Neural progenitor cell (in vitro differentiated cells): ENCODE data around the gene ESR2. TPM values are rescaled to one million over a fixed set of nuclear protein-coding genes. Genes with fewer than 3 reads are reported as not detected.

Experiments used
- DNase-seq: peaks from one replicate; pipeline ENCODE4 v3.0.0-alpha.2; 2016; ENCODE audit warnings: low spot score
- H2AFZ ChIP-seq: fragments of 200-600 bp; sonication (generic); replicated peaks from 2 replicates; pipeline ENCODE4 v1.6.1; 2016; ENCODE audit warnings: antibody characterized with exemption
- H3F3A ChIP-seq: fragments of 200-600 bp; sonication (generic); 2 replicates; pipeline ENCODE4 v1.6.1; 2016; ENCODE audit warnings: antibody characterized with exemption, low read depth
- H3K27ac ChIP-seq: fragments of 200-600 bp; sonication (generic); 2 replicates; pipeline ENCODE4 v1.5.1; 2016; ENCODE audit warnings: mild to moderate bottlenecking
- H3K27me3 ChIP-seq: fragments of 200-600 bp; sonication (generic); 2 replicates; pipeline ENCODE4 v1.6.1; 2016; ENCODE audit warnings: mild to moderate bottlenecking, moderate library complexity
- H3K36me3 ChIP-seq: fragments of 200-600 bp; sonication (generic); 2 replicates; pipeline ENCODE4 v1.5.1; 2016
- H3K4me1 ChIP-seq: fragments of 200-600 bp; sonication (generic); 2 replicates; pipeline ENCODE4 v1.6.1; 2016; ENCODE audit warnings: mixed run types
- H3K4me2 ChIP-seq: fragments of 200-600 bp; sonication (generic); 2 replicates; pipeline ENCODE4 v1.6.1; 2016
- H3K4me3 ChIP-seq: fragments of 200-600 bp; sonication (generic); 2 replicates; pipeline ENCODE4 v1.5.1; 2016
- H3K79me2 ChIP-seq: fragments of 200-600 bp; sonication (generic); 2 replicates; pipeline ENCODE4 v1.6.1; 2016; ENCODE audit warnings: low read depth
- H3K9ac ChIP-seq: fragments of 200-600 bp; sonication (generic); 2 replicates; pipeline ENCODE4 v1.6.1; 2016
- H3K9me3 ChIP-seq: fragments of 200-600 bp; sonication (generic); 2 replicates; pipeline ENCODE4 v1.5.1; 2016; ENCODE audit warnings: low read depth
- H4K20me1 ChIP-seq: fragments of 200-600 bp; sonication (generic); 2 replicates; pipeline ENCODE4 v1.6.1; 2016; ENCODE audit warnings: low read depth
- H3K27ac Mint-ChIP-seq: 3 replicates; pipeline ENCODE4 v1.8.0; 2021; ENCODE audit warnings: mixed read lengths
- H3K27me3 Mint-ChIP-seq: 2 replicates; pipeline ENCODE4 v1.8.0; 2022; ENCODE audit warnings: low read depth, mild to moderate bottlenecking, inconsistent platforms, moderate library complexity, mixed read lengths; ENCODE audit not compliant: insufficient read depth
- H3K36me3 Mint-ChIP-seq: 3 replicates; pipeline ENCODE4 v1.8.0; 2021; ENCODE audit warnings: mixed read lengths
- H3K4me1 Mint-ChIP-seq: 3 replicates; pipeline ENCODE4 v1.8.0; 2021; ENCODE audit warnings: mixed read lengths
- H3K4me3 Mint-ChIP-seq: 3 replicates; pipeline ENCODE4 v1.8.0; 2021; ENCODE audit warnings: mild to moderate bottlenecking, moderate library complexity, mixed read lengths
- H3K9me3 Mint-ChIP-seq: 3 replicates; pipeline ENCODE4 v1.8.0; 2020; ENCODE audit warnings: mixed read lengths
- CTCF ChIP-seq: fragments of 200-600 bp; sonication (generic); IDR thresholded peaks from 2 replicates; pipeline ENCODE4 v1.5.1; 2017; ENCODE audit warnings: antibody characterized with exemption, mild to moderate bottlenecking
- EZH2 ChIP-seq: fragments of 200-600 bp; sonication (generic); IDR thresholded peaks from 2 replicates; pipeline ENCODE4 v1.6.1; 2017; ENCODE audit warnings: antibody characterized with exemption, mild to moderate bottlenecking, moderate library complexity
- EZH2phosphoT487 ChIP-seq: fragments of 200-600 bp; sonication (generic); IDR thresholded peaks from 2 replicates; pipeline ENCODE4 v1.6.1; 2017; ENCODE audit warnings: antibody characterized with exemption
- total RNA-seq: library from RNA; depleted of rRNA; stranded (reverse); fragments of >200 nt; gene quantifications from 2 replicates; pipeline ENCODE4 v1.2.3, GENCODE V29; 2015; ENCODE audit warnings: low replicate concordance

The ESR2 gene
- total RNA-seq, 1 donor from 2014 or later, result 0.21 TPM

DNA sequence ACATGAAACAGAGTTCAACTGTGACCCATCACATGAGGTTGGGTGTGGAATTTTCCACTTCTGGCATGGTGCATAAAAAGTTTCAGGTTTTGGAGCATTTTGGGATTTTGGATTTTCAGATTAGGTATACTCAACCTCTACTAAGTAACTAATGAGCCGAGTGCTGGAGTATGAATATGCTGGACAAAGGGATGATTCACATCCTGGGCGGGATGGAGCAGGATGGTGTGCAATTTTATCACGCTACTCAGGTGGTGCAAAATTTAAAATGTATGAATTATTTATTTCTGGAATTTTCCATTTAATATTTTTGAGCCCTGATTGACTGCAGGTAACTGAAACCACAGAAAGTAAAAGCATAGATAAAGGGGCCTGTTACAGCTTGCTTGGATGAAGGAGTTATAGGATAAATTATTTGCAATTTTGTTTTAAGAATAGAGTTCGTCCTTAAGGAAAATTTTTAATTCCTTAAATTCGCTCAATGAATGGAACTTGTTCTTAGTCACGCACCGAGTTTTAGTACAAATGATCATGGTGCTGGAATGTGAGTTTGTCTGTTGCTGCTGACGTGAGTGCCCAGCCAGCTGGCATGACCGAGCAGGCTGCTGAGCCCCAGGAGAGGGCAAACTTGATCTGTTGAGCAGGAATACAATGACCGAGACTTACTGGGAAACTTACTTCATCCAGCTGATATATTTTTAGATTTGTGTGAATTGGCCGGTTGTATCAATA lies 176.3 kb downstream of the ESR2 start:
- Mint-ChIP-seq H3K27me3 (no peaks in the 10 kb centered on the region), H3K4me3 (no peak overlapping the region), H3K9me3 (no peaks in the 10 kb centered on the region), H3K27ac (peak overlapping the region; percentile 11), H3K4me1 (no peaks in the 10 kb centered on the region), H3K36me3 (peaks cover 12% of the 10 kb centered on the region)
- Histone ChIP-seq H3K9ac (no peak overlapping the region), H3K4me2 (no peak overlapping the region), H3K27me3 (no peaks in the 10 kb centered on the region), H4K20me1 (no peaks in the 10 kb centered on the region), H3K27ac (no peak overlapping the region), H3K79me2 (no peaks in the 10 kb centered on the region), H3F3A (no peaks in the 10 kb centered on the region), H3K4me1 (no peaks in the 10 kb centered on the region), H2AFZ (no peak overlapping the region), H3K4me3 (no peak overlapping the region), H3K9me3 (no peaks in the 10 kb centered on the region), H3K36me3 (peaks cover 7% of the 10 kb centered on the region)
- no peak for DNase-seq
- TF ChIP-seq CTCF (no peak), EZH2 (no peak), EZH2phosphoT487 (no peak)

DNA sequence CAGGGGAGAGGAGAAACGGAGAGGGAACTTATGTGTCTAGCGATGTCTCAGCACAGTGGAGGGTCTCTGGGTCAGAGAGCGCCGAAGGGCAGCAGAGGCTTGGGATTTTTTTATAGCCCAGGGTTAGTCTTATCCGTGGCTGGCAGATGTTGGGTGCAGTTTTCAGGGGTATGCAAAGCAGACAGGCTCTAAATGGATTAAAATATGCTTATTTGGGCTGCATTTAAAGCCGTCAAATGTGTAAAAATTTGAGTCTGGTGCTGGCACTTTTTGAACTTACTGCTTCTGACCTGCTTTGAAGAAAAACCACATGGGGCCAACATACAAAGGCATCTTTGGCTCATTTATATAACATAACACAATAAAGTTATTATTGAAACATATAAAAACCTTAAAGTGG lies 178.8 kb downstream of the ESR2 start:
- no peak overlapping the region for H2AFZ ChIP-seq
- H3K36me3 ChIP-seq, result peaks cover 7% of the 10 kb centered on the region
- Mint-ChIP-seq H3K27me3 (no peaks in the 10 kb centered on the region), H3K27ac (no peak overlapping the region), H3K9me3 (no peaks in the 10 kb centered on the region), H3K4me3 (no peak overlapping the region), H3K36me3 (peaks cover 9% of the 10 kb centered on the region), H3K4me1 (no peaks in the 10 kb centered on the region)
- TF ChIP-seq EZH2 (no peak), CTCF (no peak), EZH2phosphoT487 (no peak)
- H3K4me2 ChIP-seq, result no peak overlapping the region
- no peaks in the 10 kb centered on the region for H3K27me3 ChIP-seq
- DNase-seq, result no peak
- H3K9ac ChIP-seq, result no peak overlapping the region
- no peaks in the 10 kb centered on the region for H3K79me2 ChIP-seq
- H4K20me1 ChIP-seq, result no peaks in the 10 kb centered on the region
- no peak overlapping the region for H3K27ac ChIP-seq
- H3K9me3 ChIP-seq, result no peaks in the 10 kb centered on the region
- H3K4me3 ChIP-seq, result no peak overlapping the region
- H3K4me1 ChIP-seq, result no peaks in the 10 kb centered on the region
- H3F3A ChIP-seq, result no peaks in the 10 kb centered on the region

DNA sequence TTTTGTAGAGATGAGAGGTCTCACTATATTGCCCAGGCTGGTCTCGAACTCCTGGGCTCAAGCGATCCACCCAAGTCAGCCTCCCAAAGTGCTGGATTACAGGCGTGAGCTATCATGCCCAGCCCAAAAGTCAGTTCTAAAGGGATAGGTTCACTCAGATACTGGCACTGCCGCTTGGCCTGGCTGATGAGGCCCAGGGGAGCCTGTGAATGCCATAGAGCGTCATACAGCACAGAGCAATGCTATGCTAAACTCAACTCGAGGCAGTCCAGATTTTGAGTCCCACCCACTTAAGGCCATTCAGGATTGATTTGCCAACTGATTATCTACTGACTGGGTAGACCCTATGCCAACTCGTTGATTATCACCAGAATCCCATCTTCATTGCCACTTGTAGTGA lies 179.4 kb downstream of the ESR2 start:
- no peaks in the 10 kb centered on the region for H3K79me2 ChIP-seq
- no peak overlapping the region for H3K27ac ChIP-seq
- H3K27ac Mint-ChIP-seq, result no peak overlapping the region
- H2AFZ ChIP-seq, result no peak overlapping the region
- TF ChIP-seq EZH2 (no peak), EZH2phosphoT487 (no peak), CTCF (no peak)
- no peak overlapping the region for H3K4me3 Mint-ChIP-seq
- H3K36me3 Mint-ChIP-seq, result peaks cover 9% of the 10 kb centered on the region
- DNase-seq, result no peak
- H3K4me3 ChIP-seq, result no peak overlapping the region
- H3F3A ChIP-seq, result no peaks in the 10 kb centered on the region
- peaks cover 2% of the 10 kb centered on the region for H3K36me3 ChIP-seq
- H3K9me3 ChIP-seq, result no peaks in the 10 kb centered on the region
- no peaks in the 10 kb centered on the region for H4K20me1 ChIP-seq
- H3K9me3 Mint-ChIP-seq, result no peaks in the 10 kb centered on the region
- H3K4me2 ChIP-seq, result no peak overlapping the region
- no peaks in the 10 kb centered on the region for H3K4me1 Mint-ChIP-seq
- H3K27me3 ChIP-seq, result no peaks in the 10 kb centered on the region
- no peaks in the 10 kb centered on the region for H3K27me3 Mint-ChIP-seq
- no peak overlapping the region for H3K9ac ChIP-seq
- no peaks in the 10 kb centered on the region for H3K4me1 ChIP-seq
